ENCODE measurements around the gene OFD1. TPM values are rescaled to one million over a fixed set of nuclear protein-coding genes. Genes with fewer than 3 reads are reported as not detected.
A peak's percentile ranks its signal among the peaks of the same experiment; 100 is the strongest.

OFD1 gene
- total and polyA plus RNA-seq, 8 donors, result 13.1 to 91.0 (median 19.8) TPM

DNA sequence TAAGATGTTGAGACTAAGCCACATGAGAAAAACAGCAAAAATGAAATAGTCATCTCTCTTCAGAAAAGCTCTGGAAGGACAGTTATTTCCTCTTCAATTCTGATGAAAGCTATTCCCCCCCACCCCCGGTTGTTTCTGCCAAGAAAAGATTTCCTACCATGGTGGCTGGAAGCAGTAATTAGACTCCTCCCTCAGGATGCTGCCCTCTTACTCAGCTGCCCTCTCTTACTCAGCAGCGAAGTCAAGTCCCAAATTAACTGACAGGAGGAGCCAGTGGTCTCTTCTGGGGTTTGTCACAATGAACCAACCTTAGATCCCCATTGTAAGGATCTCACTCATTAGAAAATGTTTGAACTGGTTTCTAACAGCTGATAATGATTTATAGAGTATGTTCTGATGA is 44.4 kb downstream of the OFD1 start:
- H3K4me1 ChIP-seq, result no peaks in the 10 kb centered on the region
- WGBS, 2 donors, result 50 to 78% methylated on average over 2 of the region's 2 CpGs
- ATAC-seq (no peak), DNase-seq (no peak), FAIRE-seq (no peak)
- H3K36me3 ChIP-seq, result peaks cover 0 to 13% (median 0%) of the 10 kb centered on the region in 3 donors
- H3K27ac ChIP-seq, result no peak overlapping the region
- H3K9me3 ChIP-seq, result no peaks in the 10 kb centered on the region
- no peak overlapping the region for H3K4me3 ChIP-seq
- TF ChIP-seq, protein P1, sequence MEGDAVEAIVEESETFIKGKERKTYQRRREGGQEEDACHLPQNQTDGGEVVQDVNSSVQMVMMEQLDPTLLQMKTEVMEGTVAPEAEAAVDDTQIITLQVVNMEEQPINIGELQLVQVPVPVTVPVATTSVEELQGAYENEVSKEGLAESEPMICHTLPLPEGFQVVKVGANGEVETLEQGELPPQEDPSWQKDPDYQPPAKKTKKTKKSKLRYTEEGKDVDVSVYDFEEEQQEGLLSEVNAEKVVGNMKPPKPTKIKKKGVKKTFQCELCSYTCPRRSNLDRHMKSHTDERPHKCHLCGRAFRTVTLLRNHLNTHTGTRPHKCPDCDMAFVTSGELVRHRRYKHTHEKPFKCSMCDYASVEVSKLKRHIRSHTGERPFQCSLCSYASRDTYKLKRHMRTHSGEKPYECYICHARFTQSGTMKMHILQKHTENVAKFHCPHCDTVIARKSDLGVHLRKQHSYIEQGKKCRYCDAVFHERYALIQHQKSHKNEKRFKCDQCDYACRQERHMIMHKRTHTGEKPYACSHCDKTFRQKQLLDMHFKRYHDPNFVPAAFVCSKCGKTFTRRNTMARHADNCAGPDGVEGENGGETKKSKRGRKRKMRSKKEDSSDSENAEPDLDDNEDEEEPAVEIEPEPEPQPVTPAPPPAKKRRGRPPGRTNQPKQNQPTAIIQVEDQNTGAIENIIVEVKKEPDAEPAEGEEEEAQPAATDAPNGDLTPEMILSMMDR (IDR thresholded peaks at IDR 0.05), result no peak
- no peaks in the 10 kb centered on the region for H3K27me3 ChIP-seq
- intact Hi-C loops (cut with DNase I), result no loop called here

DNA sequence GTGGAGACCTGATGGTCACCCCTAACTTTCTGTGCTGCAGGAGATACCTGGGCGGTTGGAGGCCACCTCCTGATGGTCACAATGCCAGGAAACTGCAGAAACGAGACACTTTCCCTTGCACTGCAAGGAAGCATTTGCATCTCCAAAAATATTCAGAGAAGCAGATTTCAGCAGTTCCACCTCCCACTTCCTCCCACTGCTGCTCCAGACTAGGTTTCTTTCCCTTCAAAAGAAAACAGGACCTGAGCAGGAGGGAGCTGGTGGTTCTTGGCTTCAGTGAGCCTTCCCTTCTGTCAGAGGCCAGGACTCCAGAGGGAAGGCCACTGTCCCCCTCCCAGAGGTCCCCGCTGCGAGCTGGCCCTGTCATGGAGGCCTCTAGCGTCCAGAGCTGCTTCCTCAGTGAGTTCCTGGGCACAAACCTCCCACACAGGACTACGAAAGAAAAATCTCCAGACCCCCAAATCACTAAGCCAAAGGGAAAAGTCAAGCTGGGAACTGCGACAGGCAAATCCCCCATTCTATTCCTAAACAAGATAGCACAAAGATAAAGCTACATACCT is 46.4 kb downstream of the OFD1 start:
- TF ChIP-seq, protein P1 (IDR thresholded peaks at IDR 0.05), result no peak
- intact Hi-C loops (cut with DNase I), result no loop called here
- Histone ChIP-seq H3K9me3 (no peaks in the 10 kb centered on the region), H3K27ac (no peak overlapping the region), H3K4me3 (no peak overlapping the region), H3K27me3 (no peaks in the 10 kb centered on the region), H3K4me1 (no peaks in the 10 kb centered on the region), H3K36me3 (peaks cover 0 to 1% (median 0%) of the 10 kb centered on the region in 3 donors)
- WGBS, 2 donors, result 68 to 72% methylated on average over 7 of the region's 7 CpGs
- FAIRE-seq (no peak), ATAC-seq (no peak), DNase-seq (no peak)

DNA sequence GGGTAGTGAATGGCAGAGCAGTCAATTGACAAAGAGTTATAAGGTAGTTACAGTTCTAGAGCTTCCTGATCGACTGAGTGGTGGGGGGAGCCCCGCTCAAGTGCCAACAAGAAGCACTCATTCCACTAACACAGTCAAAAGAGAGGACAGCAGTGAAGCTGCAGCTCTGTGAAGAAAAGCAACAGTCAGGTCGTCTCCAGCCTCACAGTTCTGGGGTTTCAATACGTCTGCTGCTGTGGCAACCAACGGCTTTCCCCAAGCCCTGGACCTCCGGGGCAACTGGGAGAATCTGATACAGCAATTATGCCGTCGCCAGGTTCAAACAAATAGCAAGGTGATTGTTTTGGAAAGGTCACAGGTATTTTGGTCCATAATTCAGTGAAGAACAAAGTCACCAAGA is 51.5 kb downstream of the OFD1 start:
- no peak for ATAC-seq
- TF ChIP-seq, protein P1 (IDR thresholded peaks at IDR 0.05), result no peak
- intact Hi-C loops (cut with DNase I), result no loop called here
- Histone ChIP-seq H3K27ac (no peak overlapping the region), H3K4me3 (no peak overlapping the region), H3K36me3 (no peaks in the 10 kb centered on the region), H3K27me3 (no peaks in the 10 kb centered on the region), H3K9me3 (no peaks in the 10 kb centered on the region), H3K4me1 (no peaks in the 10 kb centered on the region)
- FAIRE-seq, result no peak
- 57 to 61% methylated on average over 8 of the region's 8 CpGs for WGBS, 2 donors
- no peak for DNase-seq

- TF ChIP-seq, protein P1 (IDR thresholded peaks at IDR 0.05), result no peak
- intact Hi-C loops (cut with DNase I), result no loop called here
- H3K27me3 ChIP-seq, result no peaks in the 10 kb centered on the region
- no peak for ATAC-seq
- peak; percentile 39 for FAIRE-seq
- no peak overlapping the region for H3K4me3 ChIP-seq
- no peaks in the 10 kb centered on the region for H3K9me3 ChIP-seq
- DNase-seq, result no peak
- H3K27ac ChIP-seq, result no peak overlapping the region
- 74 to 76% methylated on average over 6 of the region's 6 CpGs for WGBS, 2 donors
- H3K36me3 ChIP-seq, result no peaks in the 10 kb centered on the region
- H3K4me1 ChIP-seq, result no peaks in the 10 kb centered on the region
Observed at GRCh38 chrX:13790206-13791131, 55.9 kb downstream of the OFD1 start.

- TF ChIP-seq, protein P1 (IDR thresholded peaks at IDR 0.05), result no peak
- Histone ChIP-seq H3K27me3 (no peaks in the 10 kb centered on the region), H3K27ac (no peak overlapping the region), H3K4me1 (no peaks in the 10 kb centered on the region), H3K9me3 (no peaks in the 10 kb centered on the region), H3K36me3 (no peaks in the 10 kb centered on the region), H3K4me3 (no peak overlapping the region)
- FAIRE-seq (no peak), ATAC-seq (no peak), DNase-seq (no peak)
- 88 to 93% methylated on average over 2 of the region's 2 CpGs for WGBS, 2 donors
- intact Hi-C loops (cut with DNase I), result no loop called here
Observed at GRCh38 chrX:13791145-13791544, 56.6 kb downstream of the OFD1 start.
